Right lobe of liver (tissue), 6 donors: ENCODE results near the gene CCDC158. TPM values are rescaled to one million over a fixed set of nuclear protein-coding genes. Genes with fewer than 3 reads are reported as not detected.
A peak's percentile ranks its signal among the peaks of the same experiment; 100 is the strongest.

Experiments
- ATAC-seq, 4 donors: fragments of 200-7000 bp; cut with Tn5 transposase; one replicate each; pipeline ENCODE4 v1.9.1; 2020; ENCODE audit warnings: mild to moderate bottlenecking in 4 of 4, moderate library complexity in 4 of 4
- DNase-seq, 3 donors: peaks; one replicate each; pipeline ENCODE4 v3.0.0-alpha.2; 2020
- H3K27ac ChIP-seq, 3 donors: fragments of 200-600 bp; one replicate each; pipeline ENCODE4 v1.8.0; 2022
- H3K27me3 ChIP-seq, 2 donors: fragments of 200-600 bp; one replicate each; pipeline ENCODE4 v1.8.0; 2022
- H3K36me3 ChIP-seq, 4 donors: fragments of 200-600 bp; sonication (generic) in 1 of 4; one replicate each; pipeline versions ENCODE4 v1.5.1 to v1.8.0; 2017 to 2022; ENCODE audit warnings: control low read depth in 1 of 4
- H3K4me1 ChIP-seq, 4 donors: fragments of 200-600 bp; sonication (generic) in 1 of 4; one replicate each; pipeline versions ENCODE4 v1.5.1 to v1.8.0; 2017 to 2022; ENCODE audit warnings: control low read depth in 1 of 4
- H3K4me3 ChIP-seq, 3 donors: fragments of 200-600 bp; one replicate each; pipeline ENCODE4 v1.8.0; 2022
- H3K9me3 ChIP-seq, 4 donors: fragments of 200-600 bp; sonication (generic) in 1 of 4; one replicate each; pipeline versions ENCODE4 v1.5.1 to v1.8.0; 2017 to 2022; ENCODE audit warnings: control low read depth in 1 of 4
- POLR2A ChIP-seq: fragments of 450-650 bp; IDR thresholded peaks from one replicate; pipeline ENCODE4 v1.6.1; 2017; ENCODE audit warnings: antibody characterized with exemption, mild to moderate bottlenecking
- WGBS: methylation state at CpG from one replicate; pipeline ENCODE4 v1.1.6; 2018; ENCODE audit warnings: low coverage, low lambda C conversion rate; ENCODE audit not compliant: insufficient coverage; ENCODE audit errors: missing lambda C conversion rate; 5-methylcytosine and 5-hydroxymethylcytosine counted together
- intact Hi-C, 2 donors: fragments of 100-400 bp; cut with DNase I; formaldehyde crosslinking; loops; one replicate each; pipeline versions ENCODE4 v1.11.2 to v1.14.1; 2022
- total RNA-seq, 6 experiments: library from RNA; depleted of rRNA in 2 of 6; stranded (reverse); fragments of >200 nt in 2 of 6; fragmentation: NEBNext Ultra II Directional in 3 of 6; extraction: Animal tissue kit (Norgen Biotek cat#: 25700) in 3 of 6; gene quantifications; one replicate each; pipeline versions ENCODE4 v1.1.0 to v1.2.4, GENCODE V29; 2016 to 2023
- TF ChIP-seq, protein P1 (sequence below), 4 donors: fragments of 200-600 bp in 3 of 4; fragments of 450-650 bp in 1 of 4; IDR thresholded peaks; one replicate each; pipeline versions ENCODE4 v1.5.1 to v1.8.0; 2016 to 2022; ENCODE audit warnings: antibody characterized with exemption in 4 of 4, mild to moderate bottlenecking in 2 of 4
- donor health status: DM: no; HTN: yes; CAD: no.
- donor health status: DM: no; HTN: no; CAD: no.
- donor health status: DM: no; HTN: no; CAD: no.
- donor health status: DM: no; HTN: yes; CAD: no.
- donor health status: DM: no; HTN: yes; CAD: no.

Gene CCDC158
- total RNA-seq, 6 experiments from 2014 or later: 0.51 to 2.9 (median 1.3) TPM

- no peak for ATAC-seq
- TF ChIP-seq, protein P1, sequence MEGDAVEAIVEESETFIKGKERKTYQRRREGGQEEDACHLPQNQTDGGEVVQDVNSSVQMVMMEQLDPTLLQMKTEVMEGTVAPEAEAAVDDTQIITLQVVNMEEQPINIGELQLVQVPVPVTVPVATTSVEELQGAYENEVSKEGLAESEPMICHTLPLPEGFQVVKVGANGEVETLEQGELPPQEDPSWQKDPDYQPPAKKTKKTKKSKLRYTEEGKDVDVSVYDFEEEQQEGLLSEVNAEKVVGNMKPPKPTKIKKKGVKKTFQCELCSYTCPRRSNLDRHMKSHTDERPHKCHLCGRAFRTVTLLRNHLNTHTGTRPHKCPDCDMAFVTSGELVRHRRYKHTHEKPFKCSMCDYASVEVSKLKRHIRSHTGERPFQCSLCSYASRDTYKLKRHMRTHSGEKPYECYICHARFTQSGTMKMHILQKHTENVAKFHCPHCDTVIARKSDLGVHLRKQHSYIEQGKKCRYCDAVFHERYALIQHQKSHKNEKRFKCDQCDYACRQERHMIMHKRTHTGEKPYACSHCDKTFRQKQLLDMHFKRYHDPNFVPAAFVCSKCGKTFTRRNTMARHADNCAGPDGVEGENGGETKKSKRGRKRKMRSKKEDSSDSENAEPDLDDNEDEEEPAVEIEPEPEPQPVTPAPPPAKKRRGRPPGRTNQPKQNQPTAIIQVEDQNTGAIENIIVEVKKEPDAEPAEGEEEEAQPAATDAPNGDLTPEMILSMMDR (IDR thresholded peaks at IDR 0.05): no peak
- TF ChIP-seq POLR2A: no peak
- intact Hi-C loops: no loop called here
- WGBS: 70% methylated on average over 3 of the region's 3 CpGs
- DNase-seq: no peak
- H3K9me3 ChIP-seq: no peaks in the 10 kb centered on the region
- H3K36me3 ChIP-seq: no peaks in the 10 kb centered on the region
- H3K4me1 ChIP-seq: peaks cover 0 to 20% (median 5%) of the 10 kb centered on the region in 4 donors
- H3K27ac ChIP-seq: no peak overlapping the region
- no peak overlapping the region for H3K4me3 ChIP-seq
- no peaks in the 10 kb centered on the region for H3K27me3 ChIP-seq
Measured at GRCh38 chr4:76381986-76382385, 39.0 kb downstream of the CCDC158 start.

GRCh38 chr4:76380561-76380960, 40.4 kb downstream of the CCDC158 start:
- no peak overlapping the region for H3K27ac ChIP-seq
- H3K4me3 ChIP-seq: no peak overlapping the region
- TF ChIP-seq POLR2A: no peak
- TF ChIP-seq, protein P1 (IDR thresholded peaks at IDR 0.05): no peak
- no peak for ATAC-seq
- H3K27me3 ChIP-seq: no peaks in the 10 kb centered on the region
- WGBS: 100% methylated on average over 4 of the region's 6 CpGs
- DNase-seq: no peak
- H3K36me3 ChIP-seq: no peaks in the 10 kb centered on the region
- intact Hi-C loops: no loop called here
- no peaks in the 10 kb centered on the region for H3K9me3 ChIP-seq
- peaks cover 0 to 24% (median 10%) of the 10 kb centered on the region in 4 donors for H3K4me1 ChIP-seq

- H3K9me3 ChIP-seq: no peaks in the 10 kb centered on the region
- no peaks in the 10 kb centered on the region for H3K27me3 ChIP-seq
- no peak overlapping the region for H3K4me3 ChIP-seq
- H3K36me3 ChIP-seq: no peaks in the 10 kb centered on the region
- TF ChIP-seq, protein P1 (IDR thresholded peaks at IDR 0.05): peak; percentile 38 to 60 (median 58)
- no peak for TF ChIP-seq POLR2A
- DNase-seq (peak in 2 of 3 donors; percentile 30 to 63), ATAC-seq (peak; percentile 59 to 72 (median 67))
- intact Hi-C loops: no loop called here
- H3K27ac ChIP-seq: peak overlapping the region in 2 of 3 donors; percentile 70 to 71
- 4% methylated on average over 5 of the region's 5 CpGs for WGBS
- peaks cover 0 to 32% (median 14%) of the 10 kb centered on the region in 4 donors for H3K4me1 ChIP-seq
Measured at GRCh38 chr4:76377911-76378310, 43.0 kb downstream of the CCDC158 start.

GRCh38 chr4:76377481-76377901, 43.5 kb downstream of the CCDC158 start:
- intact Hi-C loops: no loop called here
- Histone ChIP-seq H3K4me3 (no peak overlapping the region), H3K36me3 (no peaks in the 10 kb centered on the region), H3K27ac (peak overlapping the region in 2 of 3 donors; percentile 70 to 71), H3K27me3 (no peaks in the 10 kb centered on the region), H3K9me3 (no peaks in the 10 kb centered on the region), H3K4me1 (peaks cover 0 to 29% (median 14%) of the 10 kb centered on the region in 4 donors)
- ATAC-seq (peak; percentile 13 to 54 (median 47)), DNase-seq (no peak)
- TF ChIP-seq, protein P1 (IDR thresholded peaks at IDR 0.05): no peak
- no peak for TF ChIP-seq POLR2A
- 15% methylated on average over 4 of the region's 4 CpGs for WGBS
